Brain microvascular endothelial cell (primary cell): ENCODE measurements around the gene MAPK9.

Experiments used
- DNase-seq: peaks from one replicate; pipeline ENCODE4 v3.0.0-alpha.2; 2020
- H3K27ac ChIP-seq: fragments of 250-450 bp; sonication (Bioruptor Pico); 2 replicates; pipeline ENCODE4 v1.5.1; 2020; ENCODE audit warnings: mild to moderate bottlenecking, moderate library complexity
- H3K27me3 ChIP-seq: fragments of 250-450 bp; sonication (Bioruptor Pico); replicated peaks from 2 replicates; pipeline ENCODE4 v1.5.1; 2020; ENCODE audit warnings: mild to moderate bottlenecking
- H3K36me3 ChIP-seq: fragments of 250-450 bp; sonication (Bioruptor Pico); replicated peaks from 2 replicates; pipeline ENCODE4 v1.5.1; 2020; ENCODE audit warnings: mild to moderate bottlenecking
- H3K4me3 ChIP-seq: 2 replicates; pipeline ENCODE4 v1.5.1; 2011; ENCODE audit warnings: low read depth, mild to moderate bottlenecking, control low read depth, low read length, moderate library complexity
- CTCF ChIP-seq: IDR thresholded peaks from 2 replicates; pipeline ENCODE4 v1.5.1; 2011; ENCODE audit warnings: low read depth, mild to moderate bottlenecking, moderate library complexity, low read length, control low read depth, inconsistent platforms; ENCODE audit errors: missing control alignments
- in situ Hi-C: cut with HindIII; loops from 2 replicates; pipeline ENCODE4 v1.10.0; 2017; ENCODE audit warnings: low sequenced_read_pairs, low pct_ligation_motif_present

The MAPK9 gene

GRCh38 chr5:180201051-180201987 is 90.6 kb downstream of the MAPK9 start:
- DNase-seq: no peak
- TF ChIP-seq CTCF: peak; percentile 41
- in situ Hi-C loops: no loop called here

GRCh38 chr5:180199390-180199789 is 92.5 kb downstream of the MAPK9 start:
- Histone ChIP-seq H3K4me3 (no peak overlapping the region), H3K27me3 (no peaks in the 10 kb centered on the region), H3K36me3 (no peaks in the 10 kb centered on the region), H3K27ac (no peak overlapping the region)
- TF ChIP-seq CTCF: no peak
- no peak for DNase-seq
- in situ Hi-C loops: no loop called here

More at GRCh38 chr5:180201051-180201987, 90.6 kb downstream of the MAPK9 start:
- Histone ChIP-seq H3K36me3 (no peaks in the 10 kb centered on the region), H3K27ac (no peak overlapping the region), H3K27me3 (no peaks in the 10 kb centered on the region), H3K4me3 (no peak overlapping the region)

GRCh38 chr5:180198208-180198607 is 93.7 kb downstream of the MAPK9 start:
- in situ Hi-C loops: no loop called here
- Histone ChIP-seq H3K36me3 (no peaks in the 10 kb centered on the region), H3K4me3 (no peak overlapping the region), H3K27me3 (no peaks in the 10 kb centered on the region), H3K27ac (no peak overlapping the region)
- DNase-seq: no peak
- TF ChIP-seq CTCF: no peak

GRCh38 chr5:180197016-180197702 is 94.7 kb downstream of the MAPK9 start:
- DNase-seq: no peak
- Histone ChIP-seq H3K4me3 (no peak overlapping the region), H3K27me3 (no peaks in the 10 kb centered on the region), H3K27ac (no peak overlapping the region), H3K36me3 (no peaks in the 10 kb centered on the region)
- in situ Hi-C loops: no loop called here
- no peak for TF ChIP-seq CTCF

- DNase-seq: no peak
- in situ Hi-C loops: no loop called here
- no peak for TF ChIP-seq CTCF
- no peaks in the 10 kb centered on the region for H3K27me3 ChIP-seq
- no peak overlapping the region for H3K27ac ChIP-seq
- no peaks in the 10 kb centered on the region for H3K36me3 ChIP-seq
- no peak overlapping the region for H3K4me3 ChIP-seq
Observed at GRCh38 chr5:180194410-180195345, 97.2 kb downstream of the MAPK9 start.
